Measurements from ENCODE around the gene ZMYM2.

DNA sequence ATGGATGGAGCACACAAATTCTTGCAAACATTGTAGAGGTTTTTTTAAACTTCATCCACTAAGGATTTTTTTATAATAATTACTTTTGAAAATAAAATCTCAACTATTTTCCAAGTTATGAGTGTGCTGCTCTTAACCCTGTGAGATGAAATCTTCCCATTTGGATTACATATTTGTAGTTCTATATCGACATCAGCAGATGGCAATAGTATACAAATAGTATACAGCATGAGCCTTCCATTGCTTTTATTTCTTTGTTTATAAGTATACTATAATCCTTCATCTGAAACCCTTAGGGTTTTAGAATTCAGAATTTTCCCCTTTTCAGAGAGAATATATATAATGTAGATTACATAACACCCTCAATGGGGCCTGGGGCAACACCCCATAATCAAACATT, 131.8 kb downstream of the ZMYM2 start:
- TF ChIP-seq, protein P1, sequence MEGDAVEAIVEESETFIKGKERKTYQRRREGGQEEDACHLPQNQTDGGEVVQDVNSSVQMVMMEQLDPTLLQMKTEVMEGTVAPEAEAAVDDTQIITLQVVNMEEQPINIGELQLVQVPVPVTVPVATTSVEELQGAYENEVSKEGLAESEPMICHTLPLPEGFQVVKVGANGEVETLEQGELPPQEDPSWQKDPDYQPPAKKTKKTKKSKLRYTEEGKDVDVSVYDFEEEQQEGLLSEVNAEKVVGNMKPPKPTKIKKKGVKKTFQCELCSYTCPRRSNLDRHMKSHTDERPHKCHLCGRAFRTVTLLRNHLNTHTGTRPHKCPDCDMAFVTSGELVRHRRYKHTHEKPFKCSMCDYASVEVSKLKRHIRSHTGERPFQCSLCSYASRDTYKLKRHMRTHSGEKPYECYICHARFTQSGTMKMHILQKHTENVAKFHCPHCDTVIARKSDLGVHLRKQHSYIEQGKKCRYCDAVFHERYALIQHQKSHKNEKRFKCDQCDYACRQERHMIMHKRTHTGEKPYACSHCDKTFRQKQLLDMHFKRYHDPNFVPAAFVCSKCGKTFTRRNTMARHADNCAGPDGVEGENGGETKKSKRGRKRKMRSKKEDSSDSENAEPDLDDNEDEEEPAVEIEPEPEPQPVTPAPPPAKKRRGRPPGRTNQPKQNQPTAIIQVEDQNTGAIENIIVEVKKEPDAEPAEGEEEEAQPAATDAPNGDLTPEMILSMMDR (IDR thresholded peaks at IDR 0.05) = no peak
- TF ChIP-seq ETV6 (CRISPR knock-in tag; IDR thresholded peaks at IDR 0.05) (no peak), NR3C1 (CRISPR knock-in tag; conservative IDR thresholded peaks at IDR 0.05; ENCODE audit: low read depth) (no peak), NFYB (CRISPR knock-in tag; conservative IDR thresholded peaks at IDR 0.05; ENCODE audit: low read depth) (no peak), SP1 (CRISPR knock-in tag; conservative IDR thresholded peaks at IDR 0.05) (no peak), MXD4 (CRISPR knock-in tag; IDR thresholded peaks at IDR 0.05; ENCODE audit: borderline replicate concordance) (no peak), FOXK1 (CRISPR knock-in tag; IDR thresholded peaks at IDR 0.05) (no peak)
- TF ChIP-seq, protein P2, sequence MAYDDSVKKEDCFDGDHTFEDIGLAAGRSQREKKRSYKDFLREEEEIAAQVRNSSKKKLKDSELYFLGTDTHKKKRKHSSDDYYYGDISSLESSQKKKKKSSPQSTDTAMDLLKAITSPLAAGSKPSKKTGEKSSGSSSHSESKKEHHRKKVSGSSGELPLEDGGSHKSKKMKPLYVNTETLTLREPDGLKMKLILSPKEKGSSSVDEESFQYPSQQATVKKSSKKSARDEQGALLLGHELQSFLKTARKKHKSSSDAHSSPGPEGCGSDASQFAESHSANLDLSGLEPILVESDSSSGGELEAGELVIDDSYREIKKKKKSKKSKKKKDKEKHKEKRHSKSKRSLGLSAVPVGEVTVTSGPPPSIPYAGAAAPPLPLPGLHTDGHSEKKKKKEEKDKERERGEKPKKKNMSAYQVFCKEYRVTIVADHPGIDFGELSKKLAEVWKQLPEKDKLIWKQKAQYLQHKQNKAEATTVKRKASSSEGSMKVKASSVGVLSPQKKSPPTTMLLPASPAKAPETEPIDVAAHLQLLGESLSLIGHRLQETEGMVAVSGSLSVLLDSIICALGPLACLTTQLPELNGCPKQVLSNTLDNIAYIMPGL (CRISPR knock-in tag; IDR thresholded peaks at IDR 0.05) = no peak
- TF ChIP-seq, protein P3, sequence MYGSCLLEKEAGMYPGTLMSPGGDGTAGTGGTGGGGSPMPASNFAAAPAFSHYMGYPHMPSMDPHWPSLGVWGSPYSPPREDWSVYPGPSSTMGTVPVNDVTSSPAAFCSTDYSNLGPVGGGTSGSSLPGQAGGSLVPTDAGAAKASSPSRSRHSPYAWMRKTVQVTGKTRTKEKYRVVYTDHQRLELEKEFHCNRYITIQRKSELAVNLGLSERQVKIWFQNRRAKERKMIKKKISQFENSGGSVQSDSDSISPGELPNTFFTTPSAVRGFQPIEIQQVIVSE (CRISPR knock-in tag; IDR thresholded peaks at IDR 0.05; ENCODE audit: borderline replicate concordance) = no peak
- TF ChIP-seq, protein P4, sequence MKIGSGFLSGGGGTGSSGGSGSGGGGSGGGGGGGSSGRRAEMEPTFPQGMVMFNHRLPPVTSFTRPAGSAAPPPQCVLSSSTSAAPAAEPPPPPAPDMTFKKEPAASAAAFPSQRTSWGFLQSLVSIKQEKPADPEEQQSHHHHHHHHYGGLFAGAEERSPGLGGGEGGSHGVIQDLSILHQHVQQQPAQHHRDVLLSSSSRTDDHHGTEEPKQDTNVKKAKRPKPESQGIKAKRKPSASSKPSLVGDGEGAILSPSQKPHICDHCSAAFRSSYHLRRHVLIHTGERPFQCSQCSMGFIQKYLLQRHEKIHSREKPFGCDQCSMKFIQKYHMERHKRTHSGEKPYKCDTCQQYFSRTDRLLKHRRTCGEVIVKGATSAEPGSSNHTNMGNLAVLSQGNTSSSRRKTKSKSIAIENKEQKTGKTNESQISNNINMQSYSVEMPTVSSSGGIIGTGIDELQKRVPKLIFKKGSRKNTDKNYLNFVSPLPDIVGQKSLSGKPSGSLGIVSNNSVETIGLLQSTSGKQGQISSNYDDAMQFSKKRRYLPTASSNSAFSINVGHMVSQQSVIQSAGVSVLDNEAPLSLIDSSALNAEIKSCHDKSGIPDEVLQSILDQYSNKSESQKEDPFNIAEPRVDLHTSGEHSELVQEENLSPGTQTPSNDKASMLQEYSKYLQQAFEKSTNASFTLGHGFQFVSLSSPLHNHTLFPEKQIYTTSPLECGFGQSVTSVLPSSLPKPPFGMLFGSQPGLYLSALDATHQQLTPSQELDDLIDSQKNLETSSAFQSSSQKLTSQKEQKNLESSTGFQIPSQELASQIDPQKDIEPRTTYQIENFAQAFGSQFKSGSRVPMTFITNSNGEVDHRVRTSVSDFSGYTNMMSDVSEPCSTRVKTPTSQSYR (CRISPR knock-in tag; IDR thresholded peaks at IDR 0.05) = no peak
- TF ChIP-seq, protein P5, sequence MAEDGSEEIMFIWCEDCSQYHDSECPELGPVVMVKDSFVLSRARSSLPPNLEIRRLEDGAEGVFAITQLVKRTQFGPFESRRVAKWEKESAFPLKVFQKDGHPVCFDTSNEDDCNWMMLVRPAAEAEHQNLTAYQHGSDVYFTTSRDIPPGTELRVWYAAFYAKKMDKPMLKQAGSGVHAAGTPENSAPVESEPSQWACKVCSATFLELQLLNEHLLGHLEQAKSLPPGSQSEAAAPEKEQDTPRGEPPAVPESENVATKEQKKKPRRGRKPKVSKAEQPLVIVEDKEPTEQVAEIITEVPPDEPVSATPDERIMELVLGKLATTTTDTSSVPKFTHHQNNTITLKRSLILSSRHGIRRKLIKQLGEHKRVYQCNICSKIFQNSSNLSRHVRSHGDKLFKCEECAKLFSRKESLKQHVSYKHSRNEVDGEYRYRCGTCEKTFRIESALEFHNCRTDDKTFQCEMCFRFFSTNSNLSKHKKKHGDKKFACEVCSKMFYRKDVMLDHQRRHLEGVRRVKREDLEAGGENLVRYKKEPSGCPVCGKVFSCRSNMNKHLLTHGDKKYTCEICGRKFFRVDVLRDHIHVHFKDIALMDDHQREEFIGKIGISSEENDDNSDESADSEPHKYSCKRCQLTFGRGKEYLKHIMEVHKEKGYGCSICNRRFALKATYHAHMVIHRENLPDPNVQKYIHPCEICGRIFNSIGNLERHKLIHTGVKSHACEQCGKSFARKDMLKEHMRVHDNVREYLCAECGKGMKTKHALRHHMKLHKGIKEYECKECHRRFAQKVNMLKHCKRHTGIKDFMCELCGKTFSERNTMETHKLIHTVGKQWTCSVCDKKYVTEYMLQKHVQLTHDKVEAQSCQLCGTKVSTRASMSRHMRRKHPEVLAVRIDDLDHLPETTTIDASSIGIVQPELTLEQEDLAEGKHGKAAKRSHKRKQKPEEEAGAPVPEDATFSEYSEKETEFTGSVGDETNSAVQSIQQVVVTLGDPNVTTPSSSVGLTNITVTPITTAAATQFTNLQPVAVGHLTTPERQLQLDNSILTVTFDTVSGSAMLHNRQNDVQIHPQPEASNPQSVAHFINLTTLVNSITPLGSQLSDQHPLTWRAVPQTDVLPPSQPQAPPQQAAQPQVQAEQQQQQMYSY (CRISPR knock-in tag; IDR thresholded peaks at IDR 0.05) = no peak
